GM19397 (cell line): ENCODE data around the gene ANKRD40CL.
A peak's percentile ranks its signal among the peaks of the same experiment; 100 is the strongest.

ENCODE experiments used
- ATAC-seq: cut with Tn5 transposase; IDR thresholded peaks from one replicate; pipeline ENCODE4 v1.9.1; 2021; ENCODE audit warnings: mild to moderate bottlenecking, moderate library complexity; ENCODE audit not compliant: unreplicated experiment

The ANKRD40CL gene

GRCh38 chr17:50790618-50791017, 23.3 kb upstream of the ANKRD40CL start:
- no peak for ATAC-seq

- no peak for ATAC-seq
Measured at GRCh38 chr17:50787106-50787505, 19.8 kb upstream of the ANKRD40CL start.

GRCh38 chr17:50785946-50786570, 18.7 kb upstream of the ANKRD40CL start:
- no peak for ATAC-seq

- ATAC-seq, result no peak
Measured at GRCh38 chr17:50785126-50785525, 17.8 kb upstream of the ANKRD40CL start.

GRCh38 chr17:50783905-50784304, 16.6 kb upstream of the ANKRD40CL start:
- ATAC-seq, result no peak

- ATAC-seq, result no peak
Measured at GRCh38 chr17:50783193-50783660, 15.9 kb upstream of the ANKRD40CL start.

GRCh38 chr17:50781167-50781566, 13.8 kb upstream of the ANKRD40CL start:
- no peak for ATAC-seq

GRCh38 chr17:50779747-50780353, 12.5 kb upstream of the ANKRD40CL start:
- no peak for ATAC-seq

GRCh38 chr17:50778988-50779387, 11.7 kb upstream of the ANKRD40CL start:
- ATAC-seq, result no peak

GRCh38 chr17:50778471-50778870, 11.2 kb upstream of the ANKRD40CL start:
- ATAC-seq, result no peak

GRCh38 chr17:50775926-50776325, 8.6 kb upstream of the ANKRD40CL start:
- ATAC-seq, result no peak

- no peak for ATAC-seq
Measured at GRCh38 chr17:50774225-50774803, 7.0 kb upstream of the ANKRD40CL start.

GRCh38 chr17:50771991-50772785, 4.9 kb upstream of the ANKRD40CL start:
- no peak for ATAC-seq

GRCh38 chr17:50770346-50770745, 3.0 kb upstream of the ANKRD40CL start:
- no peak for ATAC-seq

GRCh38 chr17:50769884-50770283, 2.6 kb upstream of the ANKRD40CL start:
- ATAC-seq, result no peak

GRCh38 chr17:50768346-50768761, 1.0 kb upstream of the ANKRD40CL start:
- no peak for ATAC-seq

GRCh38 chr17:50767030-50767429, 288 bp downstream of the ANKRD40CL start:
- ATAC-seq, result no peak

- ATAC-seq, result no peak
Measured at GRCh38 chr17:50766222-50767023, 895 bp downstream of the ANKRD40CL start.

- peak; percentile 53 for ATAC-seq
Measured at GRCh38 chr17:50765454-50766221, 1.7 kb downstream of the ANKRD40CL start.

GRCh38 chr17:50764734-50765149, 2.6 kb downstream of the ANKRD40CL start:
- ATAC-seq, result no peak
